Activated B cell treated with CpG ODN at 0.5 μM for 24 hours (primary cell): Measurements from ENCODE around the gene ODAD4. TPM values are rescaled to one million over a fixed set of nuclear protein-coding genes. Genes with fewer than 3 reads are reported as not detected.

ENCODE experiments used
- ATAC-seq: fragments of 200-7000 bp; cut with Tn5 transposase; one replicate; pipeline ENCODE4 v1.10.0; 2021; ENCODE audit warnings: low read depth, mild to moderate bottlenecking, moderate library complexity
- CTCF ChIA-PET: fragments of 350-600 bp; sonication (Branson Sonifier 250); formaldehyde crosslinking; loops from one replicate; lab custom pipeline; 2021; ENCODE audit warnings: antibody characterized with exemption; lab: Charles Lee
- POLR2A ChIA-PET: fragments of 350-600 bp; sonication (Branson Sonifier 250); formaldehyde crosslinking; loops from one replicate; lab custom pipeline; 2021; ENCODE audit warnings: antibody characterized with exemption; lab: Charles Lee
- DNase-seq: peaks from one replicate; pipeline ENCODE4 v3.0.0; 2022
- H3K27ac Mint-ChIP-seq: one replicate; pipeline ENCODE4 v1.8.0; 2020; ENCODE audit warnings: mixed read lengths
- H3K27me3 Mint-ChIP-seq: one replicate; pipeline ENCODE4 v1.8.0; 2021; ENCODE audit warnings: mixed read lengths
- H3K36me3 Mint-ChIP-seq: one replicate; pipeline ENCODE4 v1.8.0; 2021; ENCODE audit warnings: low read depth, mixed read lengths
- H3K4me1 Mint-ChIP-seq: one replicate; pipeline ENCODE4 v1.8.0; 2021; ENCODE audit warnings: mixed read lengths
- H3K4me3 Mint-ChIP-seq: one replicate; pipeline ENCODE4 v1.8.0; 2020; ENCODE audit warnings: mild to moderate bottlenecking, mixed read lengths
- H3K9me3 Mint-ChIP-seq: one replicate; pipeline ENCODE4 v1.8.0; 2020; ENCODE audit warnings: mixed read lengths
- intact Hi-C: fragments of 100-400 bp; cut with micrococcal nuclease; formaldehyde crosslinking; loops from one replicate; pipeline ENCODE4 v1.15.1; 2024
- total RNA-seq: library from RNA; stranded (reverse); gene quantifications from 2 replicates; pipeline ENCODE4 v1.2.3, GENCODE V29; 2022
- TF ChIP-seq, protein P1 (sequence below): fragments of 200-600 bp; IDR thresholded peaks from one replicate; pipeline ENCODE4 v1.8.0; 2022; ENCODE audit warnings: antibody characterized with exemption, mild to moderate bottlenecking

ODAD4 gene
- total RNA-seq, 1 donor from 2014 or later, result 1.1 TPM

DNA sequence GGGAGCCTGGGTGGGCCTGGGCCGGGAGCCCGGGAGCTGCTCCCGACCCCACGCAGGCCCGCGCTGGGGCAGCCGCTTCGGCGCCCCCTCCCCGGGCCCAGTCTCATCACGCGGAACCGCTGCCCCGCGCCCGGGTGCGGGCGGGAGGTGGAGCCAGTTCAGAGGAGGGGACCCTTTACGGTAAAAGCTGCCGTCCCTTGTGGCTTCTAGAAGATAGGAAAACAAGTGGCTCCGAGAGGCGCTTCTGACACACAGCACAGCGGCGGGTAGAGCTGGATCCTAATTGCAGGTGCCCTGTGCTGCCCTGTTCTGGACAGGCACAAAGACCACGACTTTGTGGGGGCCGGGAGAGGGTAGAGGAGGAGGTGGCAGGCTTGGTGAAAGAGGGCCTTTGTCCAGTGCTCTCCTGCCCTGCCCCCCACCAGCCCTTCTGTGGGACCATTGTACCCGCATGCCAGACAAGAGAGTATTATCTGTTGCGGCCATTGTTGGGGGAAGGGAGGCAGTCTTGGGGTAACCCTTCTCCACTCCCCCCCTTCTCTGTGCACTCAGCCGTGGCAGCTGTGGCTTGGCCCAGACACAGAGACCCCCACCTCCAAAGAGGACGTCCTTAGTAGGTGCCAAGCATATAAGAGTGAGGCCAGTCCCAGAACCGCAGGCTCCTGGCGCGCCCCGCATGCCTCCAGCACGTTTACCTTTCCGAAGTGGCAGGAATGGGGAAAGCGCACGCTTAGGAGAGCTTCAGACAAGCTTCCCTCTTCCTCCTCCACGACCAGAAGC is 36.9 kb downstream of the ODAD4 start:
- ATAC-seq, result no peak
- POLR2A ChIA-PET, result interaction anchor here (0.6 to 2.8 kb wide), 22 partner anchors 17 to 1868 kb away, joined by 3 to 35 read pairs (median 6); partner anchors contain the start of genes C17orf113, DHX58, DNAJC7 and EIF1
- peaks cover 20% of the 10 kb centered on the region for H3K36me3 Mint-ChIP-seq
- peak overlapping the region; percentile 67 for H3K27ac Mint-ChIP-seq
- CTCF ChIA-PET, result interaction anchor here (1.7 to 9.2 kb wide), 3 partner anchors 51 to 150 kb away, joined by 6 to 110 read pairs (median 7); partner anchors contain the start of genes DHX58 and KAT2A
- no peaks in the 10 kb centered on the region for H3K27me3 Mint-ChIP-seq
- H3K9me3 Mint-ChIP-seq, result no peaks in the 10 kb centered on the region
- intact Hi-C loops, result loop anchor here (2.0 to 5.0 kb wide), 3 partner anchors 17 to 320 kb away; partner anchors contain the start of genes ACLY and STAT5A
- H3K4me1 Mint-ChIP-seq, result peaks cover 46% of the 10 kb centered on the region
- no peak for DNase-seq
- H3K4me3 Mint-ChIP-seq, result peak overlapping the region; percentile 82
- TF ChIP-seq, protein P1, sequence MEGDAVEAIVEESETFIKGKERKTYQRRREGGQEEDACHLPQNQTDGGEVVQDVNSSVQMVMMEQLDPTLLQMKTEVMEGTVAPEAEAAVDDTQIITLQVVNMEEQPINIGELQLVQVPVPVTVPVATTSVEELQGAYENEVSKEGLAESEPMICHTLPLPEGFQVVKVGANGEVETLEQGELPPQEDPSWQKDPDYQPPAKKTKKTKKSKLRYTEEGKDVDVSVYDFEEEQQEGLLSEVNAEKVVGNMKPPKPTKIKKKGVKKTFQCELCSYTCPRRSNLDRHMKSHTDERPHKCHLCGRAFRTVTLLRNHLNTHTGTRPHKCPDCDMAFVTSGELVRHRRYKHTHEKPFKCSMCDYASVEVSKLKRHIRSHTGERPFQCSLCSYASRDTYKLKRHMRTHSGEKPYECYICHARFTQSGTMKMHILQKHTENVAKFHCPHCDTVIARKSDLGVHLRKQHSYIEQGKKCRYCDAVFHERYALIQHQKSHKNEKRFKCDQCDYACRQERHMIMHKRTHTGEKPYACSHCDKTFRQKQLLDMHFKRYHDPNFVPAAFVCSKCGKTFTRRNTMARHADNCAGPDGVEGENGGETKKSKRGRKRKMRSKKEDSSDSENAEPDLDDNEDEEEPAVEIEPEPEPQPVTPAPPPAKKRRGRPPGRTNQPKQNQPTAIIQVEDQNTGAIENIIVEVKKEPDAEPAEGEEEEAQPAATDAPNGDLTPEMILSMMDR, result no peak

DNA sequence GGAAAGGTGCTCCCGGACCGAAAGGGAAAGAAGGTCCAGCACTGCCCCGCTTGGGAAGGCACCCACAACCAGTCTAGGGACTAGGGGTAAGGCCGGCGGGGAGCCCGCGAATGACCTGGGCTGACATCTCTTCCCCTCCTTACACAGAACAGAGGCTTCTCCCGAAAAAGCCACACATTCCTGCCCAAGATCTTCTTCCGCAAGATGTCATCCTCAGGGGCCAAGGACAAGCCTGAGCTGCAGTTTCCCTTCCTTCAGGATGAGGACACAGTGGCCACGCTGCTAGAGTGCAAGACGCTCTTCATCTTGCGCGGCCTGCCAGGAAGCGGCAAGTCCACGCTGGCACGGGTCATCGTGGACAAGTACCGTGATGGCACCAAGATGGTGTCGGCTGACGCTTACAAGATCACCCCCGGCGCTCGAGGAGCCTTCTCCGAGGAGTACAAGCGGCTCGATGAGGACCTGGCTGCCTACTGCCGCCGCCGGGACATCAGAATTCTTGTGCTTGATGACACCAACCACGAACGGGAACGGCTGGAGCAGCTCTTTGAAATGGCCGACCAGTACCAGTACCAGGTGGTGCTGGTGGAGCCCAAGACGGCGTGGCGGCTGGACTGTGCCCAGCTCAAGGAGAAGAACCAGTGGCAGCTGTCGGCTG is 37.6 kb downstream of the ODAD4 start:
- ATAC-seq (no peak), DNase-seq (no peak)
- TF ChIP-seq, protein P1, result no peak
- H3K9me3 Mint-ChIP-seq, result no peaks in the 10 kb centered on the region
- intact Hi-C loops, result loop anchor here (2.0 to 5.0 kb wide), 3 partner anchors 17 to 319 kb away; partner anchors contain the start of genes ACLY and STAT5A
- ChIA-PET POLR2A (interaction anchor here (0.9 to 2.8 kb wide), 7 partner anchors 28 to 168 kb away, joined by 3 to 20 read pairs (median 6); partner anchors contain the start of genes DHX58, KAT2A and NKIRAS2), CTCF (interaction anchor here (1.2 kb wide), 1 partner anchor 52 kb away, joined by 3 read pairs; the partner anchor contains the start of gene NKIRAS2)
- H3K4me3 Mint-ChIP-seq, result peak overlapping the region; percentile 75
- H3K27me3 Mint-ChIP-seq, result no peaks in the 10 kb centered on the region
- H3K27ac Mint-ChIP-seq, result peak overlapping the region; percentile 67
- H3K4me1 Mint-ChIP-seq, result peaks cover 51% of the 10 kb centered on the region
- peaks cover 27% of the 10 kb centered on the region for H3K36me3 Mint-ChIP-seq

DNA sequence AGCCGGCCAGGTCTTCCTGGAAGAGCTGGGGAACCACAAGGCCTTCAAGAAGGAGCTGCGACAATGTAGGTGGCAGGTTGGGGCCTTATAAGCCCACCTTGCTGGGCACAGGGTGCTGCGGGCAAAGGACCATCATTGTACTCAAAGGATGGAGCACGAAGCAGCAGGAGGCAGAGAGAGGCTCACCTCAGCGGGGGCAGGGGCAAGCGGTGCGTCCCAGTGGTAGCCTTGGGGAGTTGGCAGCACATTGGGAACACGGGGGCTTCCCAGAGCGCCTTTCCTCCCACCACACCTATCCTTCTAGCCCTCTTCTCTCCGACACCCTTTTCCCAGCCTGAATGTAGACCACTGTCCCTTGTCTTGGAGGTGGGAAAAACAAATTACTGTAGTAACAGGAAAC is 38.3 kb downstream of the ODAD4 start:
- DNase-seq (no peak), ATAC-seq (no peak)
- Mint-ChIP-seq H3K4me3 (no peak overlapping the region), H3K27ac (peak overlapping the region; percentile 67), H3K9me3 (no peaks in the 10 kb centered on the region), H3K36me3 (peaks cover 33% of the 10 kb centered on the region), H3K4me1 (peaks cover 57% of the 10 kb centered on the region), H3K27me3 (no peaks in the 10 kb centered on the region)
- ChIA-PET CTCF (interaction anchor here (1.2 kb wide), 1 partner anchor 51 kb away, joined by 3 read pairs; the partner anchor contains the start of gene NKIRAS2), POLR2A (interaction anchor here (1.3 to 1.6 kb wide), 2 partner anchors 47 to 51 kb away, joined by 3 read pairs; partner anchors contain the start of gene NKIRAS2)
- TF ChIP-seq, protein P1, result no peak
- intact Hi-C loops, result loop anchor here (5.0 kb wide), 1 partner anchor 319 kb away; the partner anchor contains the start of gene STAT5A

DNA sequence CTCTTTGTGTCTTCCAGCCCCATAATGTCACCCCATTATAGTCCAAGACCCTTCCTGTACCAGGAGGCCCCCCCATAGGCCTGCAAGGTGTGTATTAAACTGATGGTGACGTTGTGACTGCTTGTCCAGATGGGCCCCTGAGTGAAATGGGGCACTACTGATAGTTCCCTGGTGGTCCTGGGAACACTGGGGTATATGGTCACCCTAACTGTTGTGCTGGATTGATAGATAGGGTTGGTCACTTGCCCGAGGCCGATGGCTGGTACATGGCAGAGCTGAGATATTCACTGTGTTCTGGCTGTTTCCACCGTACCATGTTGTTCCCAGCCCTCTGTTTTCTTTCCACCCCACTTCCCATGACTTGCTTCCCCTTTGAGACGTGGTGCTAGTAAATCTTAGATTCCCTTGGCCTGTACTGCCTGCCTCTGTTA is 40.5 kb downstream of the ODAD4 start:
- Mint-ChIP-seq H3K36me3 (peaks cover 51% of the 10 kb centered on the region), H3K9me3 (no peaks in the 10 kb centered on the region), H3K27me3 (no peaks in the 10 kb centered on the region), H3K4me3 (no peak overlapping the region), H3K27ac (no peak overlapping the region), H3K4me1 (peaks cover 53% of the 10 kb centered on the region)
- ATAC-seq, result no peak
- DNase-seq, result no peak
- TF ChIP-seq, protein P1, result no peak
- intact Hi-C loops, result no loop called here
- ChIA-PET POLR2A (interaction anchor here (1.7 kb wide), 1 partner anchor 49 kb away, joined by 4 read pairs; the partner anchor contains the start of gene NKIRAS2), CTCF (no interaction called here)
